ENCODE data around the gene EML4. TPM values are rescaled to one million over a fixed set of nuclear protein-coding genes. Genes with fewer than 3 reads are reported as not detected.
A peak's percentile ranks its signal among the peaks of the same experiment; 100 is the strongest.

EML4 gene
- total and polyA plus RNA-seq, 2 of the 13 experiments (the other 11 are each of a cell fraction or from before 2014, with no cell fraction given) = 243 to 476 TPM

GRCh38 chr2:42191285-42192009 is 22.3 kb downstream of the EML4 start (continued):
- peak; percentile 53; the same call in 1 of the 2 replicates for TF ChIP-seq SOX13 (IDR thresholded peaks at IDR 0.05)
- peak in 1 of 2 experiments; percentile 92; a peak in 2 of 4 replicates for TF ChIP-seq SOX13 (CRISPR knock-in tag; conservative IDR thresholded peaks at IDR 0.05 in 1 of 2, IDR thresholded peaks at IDR 0.05 in 1 of 2)
- TF ChIP-seq ATM (IDR thresholded peaks at IDR 0.05; ENCODE audit: borderline replicate concordance) = no peak
- TF ChIP-seq ZNF841 (CRISPR knock-in tag; IDR thresholded peaks at IDR 0.05; ENCODE audit: borderline replicate concordance) = no peak
- TF ChIP-seq ATF3 (CRISPR knock-in tag; IDR thresholded peaks at IDR 0.05) = no peak
- no peak for TF ChIP-seq NPAS2 (CRISPR knock-in tag; IDR thresholded peaks at IDR 0.05; ENCODE audit: borderline replicate concordance)
- TF ChIP-seq RBAK (CRISPR knock-in tag; IDR thresholded peaks at IDR 0.05) = no peak
- no peak for TF ChIP-seq NFE2L2 (IDR thresholded peaks at IDR 0.05; ENCODE audit: low read length)
- no peak for TF ChIP-seq SCMH1 (CRISPR knock-in tag; IDR thresholded peaks at IDR 0.05; ENCODE audit: borderline replicate concordance)
- TF ChIP-seq ZBTB10 (CRISPR knock-in tag; IDR thresholded peaks at IDR 0.05; ENCODE audit: borderline replicate concordance) = peak; percentile 24; the same call in 1 of the 2 replicates
- no peak for TF ChIP-seq ATRX (CRISPR knock-in tag; IDR thresholded peaks at IDR 0.05; ENCODE audit: borderline replicate concordance)
- TF ChIP-seq, protein P1, sequence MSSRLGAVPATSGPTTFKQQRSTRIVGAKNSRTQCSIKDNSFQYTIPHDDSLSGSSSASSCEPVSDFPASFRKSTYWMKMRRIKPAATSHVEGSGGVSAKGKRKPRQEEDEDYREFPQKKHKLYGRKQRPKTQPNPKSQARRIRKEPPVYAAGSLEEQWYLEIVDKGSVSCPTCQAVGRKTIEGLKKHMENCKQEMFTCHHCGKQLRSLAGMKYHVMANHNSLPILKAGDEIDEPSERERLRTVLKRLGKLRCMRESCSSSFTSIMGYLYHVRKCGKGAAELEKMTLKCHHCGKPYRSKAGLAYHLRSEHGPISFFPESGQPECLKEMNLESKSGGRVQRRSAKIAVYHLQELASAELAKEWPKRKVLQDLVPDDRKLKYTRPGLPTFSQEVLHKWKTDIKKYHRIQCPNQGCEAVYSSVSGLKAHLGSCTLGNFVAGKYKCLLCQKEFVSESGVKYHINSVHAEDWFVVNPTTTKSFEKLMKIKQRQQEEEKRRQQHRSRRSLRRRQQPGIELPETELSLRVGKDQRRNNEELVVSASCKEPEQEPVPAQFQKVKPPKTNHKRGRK (CRISPR knock-in tag; IDR thresholded peaks at IDR 0.05) = no peak
- TF ChIP-seq ZNF597 (CRISPR knock-in tag; IDR thresholded peaks at IDR 0.05) = no peak
- TF ChIP-seq KLF13 (CRISPR knock-in tag; IDR thresholded peaks at IDR 0.05) = no peak
- TF ChIP-seq KLF15 (CRISPR knock-in tag; IDR thresholded peaks at IDR 0.05; ENCODE audit: borderline replicate concordance) = no peak
- TF ChIP-seq, protein P2, sequence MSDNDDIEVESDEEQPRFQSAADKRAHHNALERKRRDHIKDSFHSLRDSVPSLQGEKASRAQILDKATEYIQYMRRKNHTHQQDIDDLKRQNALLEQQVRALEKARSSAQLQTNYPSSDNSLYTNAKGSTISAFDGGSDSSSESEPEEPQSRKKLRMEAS (IDR thresholded peaks at IDR 0.05) = 0 out of 2 replicates have a peak, but pooled peaks have one; percentile 15
- TF ChIP-seq E2F5 (CRISPR knock-in tag; conservative IDR thresholded peaks at IDR 0.05) = no peak

Measured in HepG2 (cell line).